Measurements from ENCODE around the gene LIPJ. TPM values are rescaled to one million over a fixed set of nuclear protein-coding genes. Genes with fewer than 3 reads are reported as not detected.

The LIPJ gene
- total RNA-seq, 1 experiment from 2014 or later: not detected

DNA sequence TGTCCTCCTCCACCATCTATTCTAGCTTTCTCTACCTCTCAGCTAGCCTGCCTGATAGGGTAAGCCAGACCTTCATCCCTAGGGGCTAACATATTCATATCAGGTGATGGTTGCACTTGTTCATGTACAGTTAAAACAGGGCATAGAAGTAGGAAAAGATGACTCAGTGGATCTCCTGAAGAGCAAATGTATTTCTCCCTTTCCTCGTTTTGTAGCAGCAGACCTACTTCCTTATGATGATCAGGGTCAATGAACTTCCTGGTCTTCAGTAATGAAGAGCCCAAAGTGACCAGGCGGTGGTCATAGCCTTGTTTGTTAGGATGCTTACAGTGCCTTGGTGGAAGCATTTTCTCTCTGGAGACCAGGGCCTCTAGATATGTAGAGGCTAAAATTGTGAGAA lies 6.3 kb downstream of the LIPJ start:
- no peaks in the 10 kb centered on the region for H3K4me1 Mint-ChIP-seq (ENCODE audit: low read depth, unreplicated experiment)
- no peaks in the 10 kb centered on the region for H3K27me3 Mint-ChIP-seq (ENCODE audit: unreplicated experiment)
- intact Hi-C loops (cut with micrococcal nuclease; ENCODE audit: unreplicated experiment): no loop called here
- TF ChIP-seq, protein P1, sequence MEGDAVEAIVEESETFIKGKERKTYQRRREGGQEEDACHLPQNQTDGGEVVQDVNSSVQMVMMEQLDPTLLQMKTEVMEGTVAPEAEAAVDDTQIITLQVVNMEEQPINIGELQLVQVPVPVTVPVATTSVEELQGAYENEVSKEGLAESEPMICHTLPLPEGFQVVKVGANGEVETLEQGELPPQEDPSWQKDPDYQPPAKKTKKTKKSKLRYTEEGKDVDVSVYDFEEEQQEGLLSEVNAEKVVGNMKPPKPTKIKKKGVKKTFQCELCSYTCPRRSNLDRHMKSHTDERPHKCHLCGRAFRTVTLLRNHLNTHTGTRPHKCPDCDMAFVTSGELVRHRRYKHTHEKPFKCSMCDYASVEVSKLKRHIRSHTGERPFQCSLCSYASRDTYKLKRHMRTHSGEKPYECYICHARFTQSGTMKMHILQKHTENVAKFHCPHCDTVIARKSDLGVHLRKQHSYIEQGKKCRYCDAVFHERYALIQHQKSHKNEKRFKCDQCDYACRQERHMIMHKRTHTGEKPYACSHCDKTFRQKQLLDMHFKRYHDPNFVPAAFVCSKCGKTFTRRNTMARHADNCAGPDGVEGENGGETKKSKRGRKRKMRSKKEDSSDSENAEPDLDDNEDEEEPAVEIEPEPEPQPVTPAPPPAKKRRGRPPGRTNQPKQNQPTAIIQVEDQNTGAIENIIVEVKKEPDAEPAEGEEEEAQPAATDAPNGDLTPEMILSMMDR (IDR thresholded peaks at IDR 0.05; ENCODE audit: unreplicated experiment): no peak
- no peak overlapping the region for H3K4me3 Mint-ChIP-seq (ENCODE audit: low read depth, unreplicated experiment)
- no peaks in the 10 kb centered on the region for H3K36me3 Mint-ChIP-seq (ENCODE audit: insufficient read depth, unreplicated experiment)
- CTCF ChIA-PET: no interaction called here
- no TSS peak for BruUV-seq (replicated peaks)
- H3K9me3 Mint-ChIP-seq (ENCODE audit: low read depth, unreplicated experiment): no peaks in the 10 kb centered on the region
- H3K27ac Mint-ChIP-seq (ENCODE audit: unreplicated experiment): no peak overlapping the region
- DNase-seq: no peak

DNA sequence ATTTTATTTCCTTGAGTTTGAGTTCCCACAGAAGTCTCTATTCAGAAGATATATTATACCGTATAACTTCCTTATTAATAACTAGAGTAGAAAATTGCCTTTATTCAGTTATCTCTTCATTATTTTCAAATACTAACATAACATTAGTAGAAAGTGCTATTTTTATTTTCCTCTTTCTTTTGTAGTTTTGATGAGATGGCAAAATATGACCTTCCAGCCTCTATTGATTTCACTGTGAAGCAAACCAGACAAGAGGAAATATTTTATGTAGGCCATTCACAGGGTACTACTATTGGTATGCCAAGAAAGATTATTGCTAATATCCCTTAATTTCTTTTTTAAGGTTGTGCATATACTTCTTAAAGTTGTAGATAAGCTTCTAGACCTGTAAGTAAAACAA lies 7.9 kb downstream of the LIPJ start:
- intact Hi-C loops (cut with micrococcal nuclease; ENCODE audit: unreplicated experiment): no loop called here
- DNase-seq: no peak
- Mint-ChIP-seq H3K9me3 (ENCODE audit: low read depth, unreplicated experiment) (no peaks in the 10 kb centered on the region), H3K36me3 (ENCODE audit: insufficient read depth, unreplicated experiment) (no peaks in the 10 kb centered on the region), H3K27me3 (ENCODE audit: unreplicated experiment) (no peaks in the 10 kb centered on the region), H3K27ac (ENCODE audit: unreplicated experiment) (no peak overlapping the region), H3K4me1 (ENCODE audit: low read depth, unreplicated experiment) (no peaks in the 10 kb centered on the region), H3K4me3 (ENCODE audit: low read depth, unreplicated experiment) (no peak overlapping the region)
- TF ChIP-seq, protein P1 (IDR thresholded peaks at IDR 0.05; ENCODE audit: unreplicated experiment): no peak
- CTCF ChIA-PET: no interaction called here
- no TSS peak for BruUV-seq (replicated peaks)

GRCh38 chr10:88598055-88598454 lies 11.5 kb downstream of the LIPJ start:
- H3K9me3 Mint-ChIP-seq (ENCODE audit: low read depth, unreplicated experiment): no peaks in the 10 kb centered on the region
- no peaks in the 10 kb centered on the region for H3K36me3 Mint-ChIP-seq (ENCODE audit: insufficient read depth, unreplicated experiment)
- no peak for DNase-seq
- no peaks in the 10 kb centered on the region for H3K27me3 Mint-ChIP-seq (ENCODE audit: unreplicated experiment)
- no peak overlapping the region for H3K27ac Mint-ChIP-seq (ENCODE audit: unreplicated experiment)
- TF ChIP-seq, protein P1 (IDR thresholded peaks at IDR 0.05; ENCODE audit: unreplicated experiment): no peak
- intact Hi-C loops (cut with micrococcal nuclease; ENCODE audit: unreplicated experiment): no loop called here
- no peaks in the 10 kb centered on the region for H3K4me1 Mint-ChIP-seq (ENCODE audit: low read depth, unreplicated experiment)
- H3K4me3 Mint-ChIP-seq (ENCODE audit: low read depth, unreplicated experiment): no peak overlapping the region
- no TSS peak for BruUV-seq (replicated peaks)
- CTCF ChIA-PET: no interaction called here

DNA sequence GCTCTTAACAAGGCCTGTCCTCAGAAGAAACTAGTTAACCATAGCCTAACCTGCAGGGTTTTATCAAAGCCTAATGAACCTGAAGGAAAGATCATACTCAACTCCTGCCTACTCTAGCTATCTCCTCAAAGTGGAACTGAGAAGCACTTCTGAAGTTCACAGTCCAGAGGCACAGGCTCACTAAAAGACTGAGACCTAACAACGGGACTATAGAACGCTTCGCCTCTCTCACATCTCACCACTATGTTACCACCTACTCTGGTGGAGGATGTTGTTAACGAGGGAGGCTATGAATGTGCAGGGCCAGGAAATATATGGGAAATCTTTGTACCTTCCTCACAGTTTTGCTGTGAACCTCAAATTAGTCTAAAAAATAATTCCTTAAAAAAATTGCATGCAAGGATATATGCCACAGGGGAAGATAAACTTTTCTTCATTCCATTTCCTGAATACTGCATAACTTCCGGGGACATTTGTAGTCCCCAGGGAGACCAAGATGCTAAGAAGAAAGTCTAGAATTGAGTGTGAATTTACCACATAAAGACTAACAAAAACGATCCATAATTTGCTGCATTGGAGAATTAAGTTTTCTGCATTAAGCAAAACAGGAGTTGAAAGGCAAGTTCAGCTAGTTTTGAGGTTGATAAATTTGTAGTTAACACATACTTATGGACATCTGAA lies 21.6 kb downstream of the LIPJ start:
- no peaks in the 10 kb centered on the region for H3K36me3 Mint-ChIP-seq (ENCODE audit: insufficient read depth, unreplicated experiment)
- no peak for DNase-seq
- CTCF ChIA-PET: no interaction called here
- no peak overlapping the region for H3K4me3 Mint-ChIP-seq (ENCODE audit: low read depth, unreplicated experiment)
- TF ChIP-seq, protein P1 (IDR thresholded peaks at IDR 0.05; ENCODE audit: unreplicated experiment): no peak
- no peaks in the 10 kb centered on the region for H3K27me3 Mint-ChIP-seq (ENCODE audit: unreplicated experiment)
- no peaks in the 10 kb centered on the region for H3K9me3 Mint-ChIP-seq (ENCODE audit: low read depth, unreplicated experiment)
- no peak overlapping the region for H3K27ac Mint-ChIP-seq (ENCODE audit: unreplicated experiment)
- BruUV-seq (replicated peaks): no TSS peak
- intact Hi-C loops (cut with micrococcal nuclease; ENCODE audit: unreplicated experiment): no loop called here
- no peaks in the 10 kb centered on the region for H3K4me1 Mint-ChIP-seq (ENCODE audit: low read depth, unreplicated experiment)
